Prostate gland (tissue), 2 donors: ENCODE measurements around the gene PIGQ. TPM values are rescaled to one million over a fixed set of nuclear protein-coding genes. Genes with fewer than 3 reads are reported as not detected.
A peak's percentile ranks its signal among the peaks of the same experiment; 100 is the strongest.

Source experiments
- DNase-seq: peaks from one replicate; pipeline ENCODE4 v3.0.0-alpha.2; 2019; ENCODE audit warnings: low spot score
- H3K27ac ChIP-seq, 2 donors: fragments of 200-600 bp; sonication (generic); 2 replicates each; pipeline ENCODE4 v1.5.1; 2017 to 2019
- H3K27me3 ChIP-seq: fragments of 200-600 bp; sonication (generic); replicated peaks from 2 replicates; pipeline ENCODE4 v1.5.1; 2019; ENCODE audit not compliant: insufficient read depth
- H3K36me3 ChIP-seq, 2 donors: fragments of 200-600 bp; sonication (generic); 1 replicate in 1 of 2; 2 replicates in 1 of 2; pipeline versions ENCODE4 v1.5.1 to v1.8.1; 2017 to 2019
- H3K4me1 ChIP-seq: fragments of 200-600 bp; sonication (generic); replicated peaks from 2 replicates; pipeline ENCODE4 v1.5.1; 2019
- H3K4me3 ChIP-seq, 2 donors: fragments of 200-600 bp; sonication (generic); 2 replicates each; pipeline ENCODE4 v1.5.1; 2017 to 2019
- H3K9me3 ChIP-seq: fragments of 200-600 bp; sonication (generic); 2 replicates; pipeline ENCODE4 v1.5.1; 2017
- CTCF ChIP-seq, 4 experiments: fragments of 200-600 bp in 2 of 4; fragments of 450-650 bp in 2 of 4; sonication (generic) in 2 of 4; IDR thresholded peaks; 1 replicate in 3 of 4; 2 replicates in 1 of 4; pipeline ENCODE4 v1.5.1; 2016 to 2019; ENCODE audit warnings: antibody characterized with exemption in 4 of 4, mild to moderate bottlenecking in 2 of 4, moderate library complexity in 2 of 4
- POLR2A ChIP-seq: fragments of 450-650 bp; IDR thresholded peaks from one replicate; pipeline ENCODE4 v1.6.1; 2016; ENCODE audit warnings: antibody characterized with exemption, mild to moderate bottlenecking
- POLR2AphosphoS5 ChIP-seq: sonication (generic); formaldehyde crosslinking; IDR thresholded peaks from one replicate; pipeline ENCODE4 v1.6.1; 2017; ENCODE audit warnings: antibody characterized with exemption
- WGBS: methylation state at CpG from one replicate; pipeline ENCODE4 v1.1.5; 2018; 5-methylcytosine and 5-hydroxymethylcytosine counted together
- intact Hi-C: fragments of 100-400 bp; cut with DNase I; formaldehyde crosslinking; loops from one replicate; pipeline ENCODE4 v1.14.2; 2022
- total RNA-seq, 2 donors: library from RNA; depleted of rRNA; stranded (reverse); fragments of >200 nt; gene quantifications; one replicate each; pipeline ENCODE4 v1.1.0, GENCODE V29; 2016

Gene PIGQ
- total RNA-seq, 2 donors from 2014 or later, result 70.1 to 85.8 TPM

- Histone ChIP-seq H3K36me3 (no peaks in the 10 kb centered on the region), H3K4me1 (peaks cover 4% of the 10 kb centered on the region), H3K27ac (no peak overlapping the region), H3K27me3 (no peaks in the 10 kb centered on the region), H3K4me3 (no peak overlapping the region), H3K9me3 (no peaks in the 10 kb centered on the region)
- intact Hi-C loops, result no loop called here
- no peak for DNase-seq
- 90% methylated on average over 14 of the region's 14 CpGs for WGBS
- no peak for TF ChIP-seq POLR2A
- no peak for TF ChIP-seq CTCF (IDR thresholded peaks at IDR 0.05)
- no peak for TF ChIP-seq POLR2AphosphoS5
These were observed 40.2 kb downstream of the PIGQ start for GRCh38 chr16:609984-610383.

- WGBS, result 54% methylated on average over 28 of the region's 28 CpGs
- H3K36me3 ChIP-seq, result no peaks in the 10 kb centered on the region
- TF ChIP-seq POLR2A (no peak), POLR2AphosphoS5 (peak; percentile 38), CTCF (IDR thresholded peaks at IDR 0.05) (peak; percentile 50 to 91 (median 77))
- no peak overlapping the region for H3K4me3 ChIP-seq
- H3K9me3 ChIP-seq, result no peaks in the 10 kb centered on the region
- H3K27me3 ChIP-seq, result no peaks in the 10 kb centered on the region
- intact Hi-C loops, result no loop called here
- H3K4me1 ChIP-seq, result peaks cover 4% of the 10 kb centered on the region
- H3K27ac ChIP-seq, result no peak overlapping the region
- DNase-seq, result no peak
These were observed 41.0 kb downstream of the PIGQ start for GRCh38 chr16:610513-611381.

GRCh38 chr16:615122-615521, 45.4 kb downstream of the PIGQ start:
- H3K9me3 ChIP-seq, result no peaks in the 10 kb centered on the region
- intact Hi-C loops, result no loop called here
- H3K4me3 ChIP-seq, result no peak overlapping the region
- DNase-seq, result no peak
- no peaks in the 10 kb centered on the region for H3K36me3 ChIP-seq
- no peak overlapping the region for H3K27ac ChIP-seq
- WGBS, result 88% methylated on average over 13 of the region's 13 CpGs
- peaks cover 6% of the 10 kb centered on the region for H3K4me1 ChIP-seq
- H3K27me3 ChIP-seq, result no peaks in the 10 kb centered on the region
- TF ChIP-seq POLR2A (no peak), CTCF (IDR thresholded peaks at IDR 0.05) (no peak), POLR2AphosphoS5 (no peak)

GRCh38 chr16:616733-617586, 47.2 kb downstream of the PIGQ start:
- Histone ChIP-seq H3K4me3 (no peak overlapping the region), H3K9me3 (no peaks in the 10 kb centered on the region), H3K27me3 (no peaks in the 10 kb centered on the region), H3K36me3 (no peaks in the 10 kb centered on the region), H3K27ac (peak overlapping the region in 1 of 2 donors; percentile 1), H3K4me1 (peaks cover 7% of the 10 kb centered on the region)
- WGBS, result 85% methylated on average over 30 of the region's 39 CpGs
- intact Hi-C loops, result no loop called here
- TF ChIP-seq POLR2A (no peak), CTCF (IDR thresholded peaks at IDR 0.05) (no peak), POLR2AphosphoS5 (peak; percentile 44)
- DNase-seq, result no peak
